ENCODE data around the gene ANKS3. TPM values are rescaled to one million over a fixed set of nuclear protein-coding genes. Genes with fewer than 3 reads are reported as not detected.

ANKS3 gene
- total and polyA plus RNA-seq, 2 experiments from 2014 or later: 22.5 to 24.9 TPM

GRCh38 chr16:4745274-4745569 lies 11.2 kb upstream of the ANKS3 start:
- Mint-ChIP-seq H3K9me3 (no peaks in the 10 kb centered on the region), H3K4me1 (peaks cover 20% of the 10 kb centered on the region), H3K36me3 (ENCODE audit: low read depth) (no peaks in the 10 kb centered on the region), H3K27me3 (ENCODE audit: insufficient read depth, low read depth, poor library complexity) (peaks cover 15% of the 10 kb centered on the region), H3K4me3 (no peak overlapping the region), H3K27ac (no peak overlapping the region)
- peaks cover 14% of the 10 kb centered on the region for H3K4me1 ChIP-seq (ENCODE audit: insufficient read depth)
- TF ChIP-seq ZNF114 (CRISPR knock-in tag; IDR thresholded peaks at IDR 0.05) (no peak), STAT1 (IDR thresholded peaks at IDR 0.05; ENCODE audit: unreplicated experiment) (no peak), POLR2AphosphoS5 (IDR thresholded peaks at IDR 0.05; ENCODE audit: low read depth) (no peak), EZH2 (IDR thresholded peaks at IDR 0.05; ENCODE audit: low read depth, unreplicated experiment) (no peak), EZH2phosphoT487 (IDR thresholded peaks at IDR 0.05; ENCODE audit: unreplicated experiment) (no peak), NANOG (IDR thresholded peaks at IDR 0.05; ENCODE audit: borderline replicate concordance) (no peak), ZNF331 (CRISPR knock-in tag; IDR thresholded peaks at IDR 0.05; ENCODE audit: low read depth) (no peak)
- TF ChIP-seq, protein P1, sequence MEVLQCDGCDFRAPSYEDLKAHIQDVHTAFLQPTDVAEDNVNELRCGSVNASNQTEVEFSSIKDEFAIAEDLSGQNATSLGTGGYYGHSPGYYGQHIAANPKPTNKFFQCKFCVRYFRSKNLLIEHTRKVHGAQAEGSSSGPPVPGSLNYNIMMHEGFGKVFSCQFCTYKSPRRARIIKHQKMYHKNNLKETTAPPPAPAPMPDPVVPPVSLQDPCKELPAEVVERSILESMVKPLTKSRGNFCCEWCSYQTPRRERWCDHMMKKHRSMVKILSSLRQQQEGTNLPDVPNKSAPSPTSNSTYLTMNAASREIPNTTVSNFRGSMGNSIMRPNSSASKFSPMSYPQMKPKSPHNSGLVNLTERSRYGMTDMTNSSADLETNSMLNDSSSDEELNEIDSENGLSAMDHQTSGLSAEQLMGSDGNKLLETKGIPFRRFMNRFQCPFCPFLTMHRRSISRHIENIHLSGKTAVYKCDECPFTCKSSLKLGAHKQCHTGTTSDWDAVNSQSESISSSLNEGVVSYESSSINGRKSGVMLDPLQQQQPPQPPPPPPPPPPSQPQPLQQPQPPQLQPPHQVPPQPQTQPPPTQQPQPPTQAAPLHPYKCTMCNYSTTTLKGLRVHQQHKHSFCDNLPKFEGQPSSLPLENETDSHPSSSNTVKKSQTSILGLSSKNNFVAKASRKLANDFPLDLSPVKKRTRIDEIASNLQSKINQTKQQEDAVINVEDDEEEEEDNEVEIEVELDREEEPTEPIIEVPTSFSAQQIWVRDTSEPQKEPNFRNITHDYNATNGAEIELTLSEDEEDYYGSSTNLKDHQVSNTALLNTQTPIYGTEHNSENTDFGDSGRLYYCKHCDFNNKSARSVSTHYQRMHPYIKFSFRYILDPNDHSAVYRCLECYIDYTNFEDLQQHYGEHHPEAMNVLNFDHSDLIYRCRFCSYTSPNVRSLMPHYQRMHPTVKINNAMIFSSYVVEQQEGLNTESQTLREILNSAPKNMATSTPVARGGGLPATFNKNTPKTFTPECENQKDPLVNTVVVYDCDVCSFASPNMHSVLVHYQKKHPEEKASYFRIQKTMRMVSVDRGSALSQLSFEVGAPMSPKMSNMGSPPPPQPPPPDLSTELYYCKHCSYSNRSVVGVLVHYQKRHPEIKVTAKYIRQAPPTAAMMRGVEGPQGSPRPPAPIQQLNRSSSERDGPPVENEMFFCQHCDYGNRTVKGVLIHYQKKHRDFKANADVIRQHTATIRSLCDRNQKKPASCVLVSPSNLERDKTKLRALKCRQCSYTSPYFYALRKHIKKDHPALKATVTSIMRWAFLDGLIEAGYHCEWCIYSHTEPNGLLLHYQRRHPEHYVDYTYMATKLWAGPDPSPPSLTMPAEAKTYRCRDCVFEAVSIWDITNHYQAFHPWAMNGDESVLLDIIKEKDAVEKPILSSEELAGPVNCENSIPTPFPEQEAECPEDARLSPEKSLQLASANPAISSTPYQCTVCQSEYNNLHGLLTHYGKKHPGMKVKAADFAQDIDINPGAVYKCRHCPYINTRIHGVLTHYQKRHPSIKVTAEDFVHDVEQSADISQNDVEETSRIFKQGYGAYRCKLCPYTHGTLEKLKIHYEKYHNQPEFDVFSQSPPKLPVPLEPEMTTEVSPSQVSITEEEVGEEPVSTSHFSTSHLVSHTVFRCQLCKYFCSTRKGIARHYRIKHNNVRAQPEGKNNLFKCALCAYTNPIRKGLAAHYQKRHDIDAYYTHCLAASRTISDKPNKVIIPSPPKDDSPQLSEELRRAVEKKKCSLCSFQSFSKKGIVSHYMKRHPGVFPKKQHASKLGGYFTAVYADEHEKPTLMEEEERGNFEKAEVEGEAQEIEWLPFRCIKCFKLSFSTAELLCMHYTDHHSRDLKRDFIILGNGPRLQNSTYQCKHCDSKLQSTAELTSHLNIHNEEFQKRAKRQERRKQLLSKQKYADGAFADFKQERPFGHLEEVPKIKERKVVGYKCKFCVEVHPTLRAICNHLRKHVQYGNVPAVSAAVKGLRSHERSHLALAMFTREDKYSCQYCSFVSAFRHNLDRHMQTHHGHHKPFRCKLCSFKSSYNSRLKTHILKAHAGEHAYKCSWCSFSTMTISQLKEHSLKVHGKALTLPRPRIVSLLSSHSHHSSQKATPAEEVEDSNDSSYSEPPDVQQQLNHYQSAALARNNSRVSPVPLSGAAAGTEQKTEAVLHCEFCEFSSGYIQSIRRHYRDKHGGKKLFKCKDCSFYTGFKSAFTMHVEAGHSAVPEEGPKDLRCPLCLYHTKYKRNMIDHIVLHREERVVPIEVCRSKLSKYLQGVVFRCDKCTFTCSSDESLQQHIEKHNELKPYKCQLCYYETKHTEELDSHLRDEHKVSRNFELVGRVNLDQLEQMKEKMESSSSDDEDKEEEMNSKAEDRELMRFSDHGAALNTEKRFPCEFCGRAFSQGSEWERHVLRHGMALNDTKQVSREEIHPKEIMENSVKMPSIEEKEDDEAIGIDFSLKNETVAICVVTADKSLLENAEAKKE (CRISPR knock-in tag; IDR thresholded peaks at IDR 0.05): no peak
- H2AFZ ChIP-seq: no peak overlapping the region
- 0 out of 2 replicates have a peak overlapping the region, but pooled peaks have one; percentile 39 for H3K27ac ChIP-seq (ENCODE audit: low read depth)
- H3K36me3 ChIP-seq (ENCODE audit: insufficient read depth): no peaks in the 10 kb centered on the region
- H3K27me3 ChIP-seq (ENCODE audit: insufficient read depth): no peaks in the 10 kb centered on the region
- DNase-seq (ENCODE audit: low spot score) (peak; percentile 47), ATAC-seq (peak; percentile 59)
- H3K79me2 ChIP-seq (replicated peaks; ENCODE audit: insufficient read depth): no peaks in the 10 kb centered on the region
- H3K4me3 ChIP-seq: no peak overlapping the region
- no peaks in the 10 kb centered on the region for H3K9me2 ChIP-seq (ENCODE audit: insufficient read depth)
- no peak overlapping the region for H3K4me2 ChIP-seq
- H3F3A ChIP-seq (replicated peaks; ENCODE audit: low read depth): peaks cover 3% of the 10 kb centered on the region; the same call in 1 of the 2 replicates
- H4K20me1 ChIP-seq (replicated peaks; ENCODE audit: insufficient read depth): no peaks in the 10 kb centered on the region; the same call in 1 of the 2 replicates
